Thyroid gland (tissue), 4 donors: ENCODE data around the gene TCF12.

Experiments used
- CTCF ChIP-seq, 6 experiments: fragments of 200-600 bp in 3 of 6; fragments of 450-650 bp in 3 of 6; sonication (generic) in 3 of 6; IDR thresholded peaks; one replicate each; pipeline ENCODE4 v1.5.1; 2016 to 2019; ENCODE audit warnings: antibody characterized with exemption in 6 of 6, mild to moderate bottlenecking in 2 of 6, inconsistent platforms in 1 of 6, moderate library complexity in 1 of 6
- POLR2A ChIP-seq, 2 donors: fragments of 450-650 bp; IDR thresholded peaks; one replicate each; pipeline ENCODE4 v1.6.1; 2017; ENCODE audit warnings: antibody characterized with exemption in 2 of 2, mild to moderate bottlenecking in 2 of 2, moderate library complexity in 1 of 2

GRCh38 chr15:57086857-57087427, 168.5 kb downstream of the TCF12 start:
- TF ChIP-seq CTCF (IDR thresholded peaks at IDR 0.05) (no peak), POLR2A (IDR thresholded peaks at IDR 0.05) (no peak)
